ENCODE data around the gene C2. TPM values are rescaled to one million over a fixed set of nuclear protein-coding genes. Genes with fewer than 3 reads are reported as not detected.
"Not testable (repeated sequence)": the region's sequence is repeated elsewhere in the genome, so short reads cannot be mapped to it uniquely, and the experiment has no call there.

Gene C2
- total RNA-seq, 2 experiments from 2014 or later: 1.6 to 2.1 TPM

- no peak overlapping the region for H3K27ac Mint-ChIP-seq
- CTCF ChIA-PET: interaction anchor here (0.6 kb wide), 1 partner anchor 59 kb away, joined by 3 read pairs; no protein-coding TSS in a partner anchor
- no peaks in the 10 kb centered on the region for H3K9me3 Mint-ChIP-seq
- no peak overlapping the region for H3K4me3 Mint-ChIP-seq
- no peaks in the 10 kb centered on the region for H3K36me3 Mint-ChIP-seq (ENCODE audit: low read depth)
- peaks cover 10% of the 10 kb centered on the region for H3K4me1 Mint-ChIP-seq (ENCODE audit: low read depth)
- H3K27me3 Mint-ChIP-seq (ENCODE audit: low read depth): peaks cover 5% of the 10 kb centered on the region
- intact Hi-C loops (cut with micrococcal nuclease): no loop called here
- no peak for DNase-seq
These were observed 11.8 kb upstream of the C2 start for GRCh38 chr6:31915756-31916155.

GRCh38 chr6:31918069-31918720 is 9.3 kb upstream of the C2 start:
- CTCF ChIA-PET: interaction anchor here (0.6 kb wide), 1 partner anchor 33 kb away, joined by 3 read pairs; no protein-coding TSS in a partner anchor
- H3K27ac Mint-ChIP-seq: no peak overlapping the region
- intact Hi-C loops (cut with micrococcal nuclease): no loop called here
- no peaks in the 10 kb centered on the region for H3K4me1 Mint-ChIP-seq (ENCODE audit: low read depth)
- no peak for DNase-seq
- no peaks in the 10 kb centered on the region for H3K36me3 Mint-ChIP-seq (ENCODE audit: low read depth)
- no peaks in the 10 kb centered on the region for H3K27me3 Mint-ChIP-seq (ENCODE audit: low read depth)
- no peak overlapping the region for H3K4me3 Mint-ChIP-seq
- H3K9me3 Mint-ChIP-seq: no peaks in the 10 kb centered on the region

GRCh38 chr6:31919624-31920303 is 7.8 kb upstream of the C2 start:
- intact Hi-C loops (cut with micrococcal nuclease): no loop called here
- no peaks in the 10 kb centered on the region for H3K4me1 Mint-ChIP-seq (ENCODE audit: low read depth)
- H3K9me3 Mint-ChIP-seq: no peaks in the 10 kb centered on the region
- DNase-seq: no peak
- CTCF ChIA-PET: interaction anchor here (0.5 to 1.1 kb wide), 2 partner anchors 33 to 133 kb away, joined by 3 read pairs; no protein-coding TSS in a partner anchor
- H3K36me3 Mint-ChIP-seq (ENCODE audit: low read depth): no peaks in the 10 kb centered on the region
- H3K27me3 Mint-ChIP-seq (ENCODE audit: low read depth): no peaks in the 10 kb centered on the region
- H3K27ac Mint-ChIP-seq: no peak overlapping the region
- no peak overlapping the region for H3K4me3 Mint-ChIP-seq

- no peaks in the 10 kb centered on the region for H3K36me3 Mint-ChIP-seq (ENCODE audit: low read depth)
- H3K4me1 Mint-ChIP-seq (ENCODE audit: low read depth): no peaks in the 10 kb centered on the region
- H3K4me3 Mint-ChIP-seq: no peak overlapping the region
- no peak for DNase-seq
- CTCF ChIA-PET: interaction anchor here (1.1 kb wide), 1 partner anchor 32 kb away, joined by 3 read pairs; no protein-coding TSS in a partner anchor
- no peaks in the 10 kb centered on the region for H3K27me3 Mint-ChIP-seq (ENCODE audit: low read depth)
- intact Hi-C loops (cut with micrococcal nuclease): no loop called here
- no peak overlapping the region for H3K27ac Mint-ChIP-seq
- H3K9me3 Mint-ChIP-seq: no peaks in the 10 kb centered on the region
These were observed 6.7 kb upstream of the C2 start for GRCh38 chr6:31920811-31921210.

- DNase-seq: peak; percentile 71
- Mint-ChIP-seq H3K27ac (no peak overlapping the region), H3K4me3 (no peak overlapping the region), H3K4me1 (ENCODE audit: low read depth) (no peaks in the 10 kb centered on the region), H3K36me3 (ENCODE audit: low read depth) (no peaks in the 10 kb centered on the region), H3K27me3 (ENCODE audit: low read depth) (no peaks in the 10 kb centered on the region), H3K9me3 (no peaks in the 10 kb centered on the region)
- intact Hi-C loops (cut with micrococcal nuclease): no loop called here
- CTCF ChIA-PET: interaction anchor here (0.7 to 1.7 kb wide), 3 partner anchors 24 to 242 kb away, joined by 3 to 4 read pairs (median 3); partner anchors contain the start of gene LY6G5C
These were observed 4.6 kb upstream of the C2 start for GRCh38 chr6:31922942-31923341.

GRCh38 chr6:31927863-31928671 is 550 bp downstream of the C2 start:
- intact Hi-C loops (cut with micrococcal nuclease): no loop called here
- no peaks in the 10 kb centered on the region for H3K27me3 Mint-ChIP-seq (ENCODE audit: low read depth)

GRCh38 chr6:31928672-31928939 is 1.1 kb downstream of the C2 start:
- intact Hi-C loops (cut with micrococcal nuclease): no loop called here
- no peak for DNase-seq
- CTCF ChIA-PET: interaction anchor here (0.6 kb wide), 1 partner anchor 12 kb away, joined by 4 read pairs; no protein-coding TSS in a partner anchor
- Mint-ChIP-seq H3K36me3 (ENCODE audit: low read depth) (no peaks in the 10 kb centered on the region), H3K4me1 (ENCODE audit: low read depth) (no peaks in the 10 kb centered on the region), H3K4me3 (no peak overlapping the region), H3K27me3 (ENCODE audit: low read depth) (no peaks in the 10 kb centered on the region), H3K27ac (no peak overlapping the region), H3K9me3 (no peaks in the 10 kb centered on the region)

More at GRCh38 chr6:31927863-31928671, 550 bp downstream of the C2 start:
- H3K27ac Mint-ChIP-seq: no peak overlapping the region
- H3K4me3 Mint-ChIP-seq: no peak overlapping the region
- no peak for DNase-seq
- no peaks in the 10 kb centered on the region for H3K36me3 Mint-ChIP-seq (ENCODE audit: low read depth)
- H3K9me3 Mint-ChIP-seq: no peaks in the 10 kb centered on the region
- no peaks in the 10 kb centered on the region for H3K4me1 Mint-ChIP-seq (ENCODE audit: low read depth)
- CTCF ChIA-PET: interaction anchor here (0.6 kb wide), 1 partner anchor 12 kb away, joined by 4 read pairs; no protein-coding TSS in a partner anchor

GRCh38 chr6:31930962-31931361 is 3.4 kb downstream of the C2 start:
- intact Hi-C loops (cut with micrococcal nuclease): no loop called here
- no peaks in the 10 kb centered on the region for H3K4me1 Mint-ChIP-seq (ENCODE audit: low read depth)
- no peak overlapping the region for H3K27ac Mint-ChIP-seq
- no peaks in the 10 kb centered on the region for H3K36me3 Mint-ChIP-seq (ENCODE audit: low read depth)
- DNase-seq: no peak
- H3K27me3 Mint-ChIP-seq (ENCODE audit: low read depth): no peaks in the 10 kb centered on the region
- no peak overlapping the region for H3K4me3 Mint-ChIP-seq
- H3K9me3 Mint-ChIP-seq: no peaks in the 10 kb centered on the region
- CTCF ChIA-PET: interaction anchor here (0.5 kb wide), 1 partner anchor 37 kb away, joined by 3 read pairs; no protein-coding TSS in a partner anchor

GRCh38 chr6:31932137-31932536 is 4.6 kb downstream of the C2 start:
- H3K4me3 Mint-ChIP-seq; H3K4me1 Mint-ChIP-seq (ENCODE audit: low read depth); DNase-seq; H3K27me3 Mint-ChIP-seq (ENCODE audit: low read depth); H3K27ac Mint-ChIP-seq; H3K36me3 Mint-ChIP-seq (ENCODE audit: low read depth); CTCF ChIA-PET; H3K9me3 Mint-ChIP-seq; intact Hi-C loops (cut with micrococcal nuclease): not testable (repeated sequence)

- no peak overlapping the region for H3K4me3 Mint-ChIP-seq
- no peak overlapping the region for H3K27ac Mint-ChIP-seq
- H3K4me1 Mint-ChIP-seq (ENCODE audit: low read depth): no peaks in the 10 kb centered on the region
- no peaks in the 10 kb centered on the region for H3K9me3 Mint-ChIP-seq
- DNase-seq: no peak
- H3K36me3 Mint-ChIP-seq (ENCODE audit: low read depth): no peaks in the 10 kb centered on the region
- no peaks in the 10 kb centered on the region for H3K27me3 Mint-ChIP-seq (ENCODE audit: low read depth)
- intact Hi-C loops (cut with micrococcal nuclease): no loop called here
- CTCF ChIA-PET: no interaction called here
These were observed 6.0 kb downstream of the C2 start for GRCh38 chr6:31933537-31933936.

- Mint-ChIP-seq H3K4me1 (ENCODE audit: low read depth) (no peaks in the 10 kb centered on the region), H3K36me3 (ENCODE audit: low read depth) (no peaks in the 10 kb centered on the region), H3K27ac (no peak overlapping the region), H3K9me3 (no peaks in the 10 kb centered on the region), H3K27me3 (ENCODE audit: low read depth) (no peaks in the 10 kb centered on the region), H3K4me3 (no peak overlapping the region)
- intact Hi-C loops (cut with micrococcal nuclease): no loop called here
- CTCF ChIA-PET: interaction anchor here (2.7 kb wide), 1 partner anchor 18 kb away, joined by 8 read pairs; no protein-coding TSS in a partner anchor
- DNase-seq: no peak
These were observed 7.5 kb downstream of the C2 start for GRCh38 chr6:31935021-31935420.

- H3K27ac Mint-ChIP-seq: no peak overlapping the region
- intact Hi-C loops (cut with micrococcal nuclease): no loop called here
- CTCF ChIA-PET: interaction anchor here (0.6 to 2.7 kb wide), 2 partner anchors 17 to 247 kb away, joined by 4 to 8 read pairs; no protein-coding TSS in a partner anchor
- no peaks in the 10 kb centered on the region for H3K4me1 Mint-ChIP-seq (ENCODE audit: low read depth)
- no peaks in the 10 kb centered on the region for H3K36me3 Mint-ChIP-seq (ENCODE audit: low read depth)
- H3K4me3 Mint-ChIP-seq: no peak overlapping the region
- no peaks in the 10 kb centered on the region for H3K9me3 Mint-ChIP-seq
- no peaks in the 10 kb centered on the region for H3K27me3 Mint-ChIP-seq (ENCODE audit: low read depth)
- no peak for DNase-seq
These were observed 8.3 kb downstream of the C2 start for GRCh38 chr6:31935823-31936222.

All from activated naive CD4-positive, alpha-beta T cell treated with anti-CD3 and anti-CD28 coated beads for 36 hours (primary cell).